NB4 (cell line): ENCODE data around the gene RNF166.

Experiments
- DNase-seq: peaks from one replicate; pipeline ENCODE4 v3.0.0; 2010; ENCODE audit warnings: low read depth
- H3K4me3 ChIP-seq: one replicate; pipeline ENCODE4 v1.5.1; 2011; ENCODE audit warnings: mild to moderate bottlenecking, low read depth, low read length, moderate library complexity
- CTCF ChIP-seq: IDR thresholded peaks from one replicate; pipeline ENCODE4 v1.5.1; 2012; ENCODE audit warnings: low read depth, low read length
- MAX ChIP-seq: IDR thresholded peaks from 2 replicates; pipeline ENCODE4 v1.6.1; 2011; ENCODE audit warnings: low read depth, low read length
- MYC ChIP-seq: IDR thresholded peaks from 2 replicates; pipeline ENCODE4 v1.6.1; 2011; ENCODE audit warnings: low read depth, low read length
- POLR2A ChIP-seq: IDR thresholded peaks from 2 replicates; pipeline ENCODE4 v1.6.1; 2011; ENCODE audit warnings: mild to moderate bottlenecking; ENCODE audit not compliant: insufficient read length; ENCODE audit errors: extremely low read depth

Gene RNF166

GRCh38 chr16:88725609-88726407, 19.6 kb upstream of the RNF166 start:
- no peak for DNase-seq
- TF ChIP-seq MYC (no peak), CTCF (no peak), MAX (no peak), POLR2A (no peak)
- no peak overlapping the region for H3K4me3 ChIP-seq

- no peak for DNase-seq
- no peak for TF ChIP-seq MAX
- H3K4me3 ChIP-seq, result no peak overlapping the region
Measured at GRCh38 chr16:88724855-88725555, 18.8 kb upstream of the RNF166 start.

- DNase-seq, result no peak
- no peak overlapping the region for H3K4me3 ChIP-seq
- TF ChIP-seq MAX, result no peak
- TF ChIP-seq MYC, result no peak
- no peak for TF ChIP-seq CTCF
- TF ChIP-seq POLR2A, result no peak
Measured at GRCh38 chr16:88723911-88724310, 17.7 kb upstream of the RNF166 start.

- no peak overlapping the region for H3K4me3 ChIP-seq
- no peak for DNase-seq
- no peak for TF ChIP-seq CTCF
Measured at GRCh38 chr16:88723507-88723887, 17.3 kb upstream of the RNF166 start.

GRCh38 chr16:88722784-88723506, 16.7 kb upstream of the RNF166 start:
- no peak overlapping the region for H3K4me3 ChIP-seq
- DNase-seq, result no peak
- TF ChIP-seq POLR2A (no peak), MYC (no peak), CTCF (no peak), MAX (no peak)
